NCI-H526 (cell line): ENCODE data around the gene ARHGEF7.
"Not testable (repeated sequence)": the region's sequence is repeated elsewhere in the genome, so short reads cannot be mapped to it uniquely, and the experiment has no call there.

Experiments used
- DNase-seq, 2 experiments: peaks; one replicate each; lab custom pipeline; 2025; lab: John Stamatoyannopoulos, UW

The ARHGEF7 gene

DNA sequence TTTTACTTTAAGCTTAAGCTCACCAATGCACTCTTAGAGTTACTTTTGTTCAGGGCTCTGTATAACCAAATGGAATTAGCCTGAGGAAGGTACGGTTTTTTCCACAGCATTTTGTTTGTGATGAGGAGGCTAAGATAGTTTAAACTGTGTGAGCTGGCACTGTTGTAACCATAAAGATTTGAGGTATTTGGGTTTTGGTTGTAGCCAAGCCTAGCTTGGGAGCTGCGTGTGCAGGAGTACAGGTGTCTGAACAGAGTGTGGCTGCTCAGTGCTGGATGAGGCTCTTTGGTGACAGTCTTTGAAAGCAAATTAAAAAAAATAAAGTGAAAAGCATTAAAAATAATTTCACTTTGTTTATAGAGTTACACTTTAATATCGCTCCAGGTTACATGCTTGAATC lies 56.0 kb downstream of the ARHGEF7 start:
- no peak for DNase-seq

GRCh38 chr13:111171629-111172028 lies 56.5 kb downstream of the ARHGEF7 start:
- DNase-seq: no peak

DNA sequence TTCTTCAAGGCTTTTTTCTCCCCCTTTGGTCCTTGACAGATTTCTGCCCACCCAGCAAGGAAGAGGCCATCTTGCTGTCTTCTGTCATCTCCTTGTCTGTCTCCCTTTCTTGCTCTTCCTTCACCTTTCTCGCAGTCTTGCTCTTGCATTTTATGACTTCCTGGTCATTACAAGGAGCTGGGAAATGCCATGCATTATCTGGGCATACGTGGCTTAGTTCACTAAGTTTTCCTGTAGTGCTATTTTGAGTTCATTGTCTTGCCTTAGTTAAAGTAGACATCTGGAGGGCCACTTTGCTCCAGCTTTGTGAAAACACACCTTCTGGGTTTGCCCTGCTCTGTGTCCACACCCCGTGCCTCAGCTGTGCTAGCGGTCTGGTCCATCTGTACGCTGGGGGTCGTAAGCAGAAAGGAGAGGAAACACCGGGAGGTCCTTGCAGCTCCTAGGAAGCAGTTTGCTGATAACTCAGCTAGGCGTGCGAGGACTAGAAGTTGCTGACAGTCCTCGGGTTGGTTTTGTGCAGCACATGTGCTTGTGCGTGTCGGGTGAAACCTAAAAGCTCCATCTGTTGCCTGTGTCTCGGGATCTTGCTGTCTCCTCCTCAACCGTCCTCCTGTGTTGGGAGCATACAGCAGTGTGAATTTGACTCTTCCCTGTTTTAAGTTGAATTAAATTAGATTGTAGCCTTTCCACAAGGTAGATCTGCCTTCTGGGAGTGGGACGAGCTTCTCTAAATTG lies 59.4 kb downstream of the ARHGEF7 start:
- no peak for DNase-seq

DNA sequence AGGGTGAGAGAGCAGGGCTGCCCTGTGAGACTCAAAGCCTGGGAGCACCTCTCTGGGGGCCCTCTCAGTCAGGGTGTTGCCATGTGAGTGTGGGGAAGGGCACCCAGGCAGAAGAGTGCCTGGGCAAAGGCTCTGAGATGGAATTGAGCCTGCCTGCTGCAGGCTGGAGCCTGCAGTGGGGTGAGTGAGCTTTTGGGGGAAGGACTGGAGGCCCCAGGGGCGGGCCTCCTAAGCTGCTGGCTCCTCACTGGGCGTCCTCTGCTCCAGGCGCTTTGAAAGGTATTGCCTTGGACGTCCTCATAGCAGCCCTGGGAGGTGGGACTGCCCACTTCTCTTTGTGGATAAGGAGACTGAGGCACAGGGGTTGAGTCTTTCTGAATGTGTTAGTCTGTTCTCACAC lies 60.3 kb downstream of the ARHGEF7 start:
- DNase-seq: no peak

GRCh38 chr13:111175935-111176334 lies 60.8 kb downstream of the ARHGEF7 start:
- no peak for DNase-seq

DNA sequence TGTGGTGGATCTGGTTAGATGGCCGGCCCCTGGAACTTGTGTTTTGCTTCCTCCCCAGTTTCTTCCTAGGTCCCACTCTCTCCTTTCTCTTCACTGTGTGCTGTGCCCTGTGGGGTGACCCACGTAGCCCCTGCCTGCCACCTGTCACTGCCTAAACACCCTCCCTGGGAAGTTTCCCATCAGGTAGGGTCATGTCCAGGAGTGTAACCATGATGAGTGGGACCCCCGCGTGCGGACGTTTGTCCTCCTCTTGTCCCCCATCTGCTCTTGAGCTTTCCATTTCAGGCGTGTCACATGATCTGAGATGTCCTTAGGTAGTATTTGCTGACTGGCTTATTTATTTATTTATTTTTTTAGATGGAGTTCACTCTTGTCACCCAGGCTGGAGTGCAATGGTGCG lies 61.3 kb downstream of the ARHGEF7 start:
- no peak for DNase-seq

- DNase-seq: no peak
Observed at GRCh38 chr13:111177081-111177711, 62.1 kb downstream of the ARHGEF7 start.

DNA sequence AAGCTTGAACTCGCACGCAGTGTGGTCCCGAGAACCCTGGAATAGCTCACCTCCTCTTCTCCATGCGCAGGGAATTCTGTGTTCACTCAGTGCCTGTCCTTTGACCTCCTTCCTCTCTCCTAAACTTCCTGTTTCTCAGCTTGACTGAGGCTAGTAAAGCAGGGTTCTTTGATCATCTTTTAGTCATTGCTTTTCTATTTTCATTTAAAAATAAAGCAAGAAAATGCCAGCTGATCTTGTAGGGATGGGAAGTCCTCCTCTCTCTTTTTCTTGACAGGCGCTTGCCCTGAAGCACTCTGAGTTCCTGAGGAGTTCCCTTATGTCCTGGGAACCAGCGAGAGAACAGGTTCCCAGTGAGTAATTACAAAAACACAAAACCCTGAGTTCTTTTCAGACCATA lies 62.8 kb downstream of the ARHGEF7 start:
- DNase-seq: no peak

GRCh38 chr13:111178402-111178801 lies 63.3 kb downstream of the ARHGEF7 start:
- DNase-seq: no peak

- no peak for DNase-seq
Observed at GRCh38 chr13:111179908-111180760, 65.0 kb downstream of the ARHGEF7 start.

GRCh38 chr13:111181977-111182376 lies 66.9 kb downstream of the ARHGEF7 start:
- DNase-seq: no peak

- no peak for DNase-seq
Observed at GRCh38 chr13:111183087-111183645, 68.1 kb downstream of the ARHGEF7 start.

- DNase-seq: no peak
Observed at GRCh38 chr13:111183959-111184358, 68.8 kb downstream of the ARHGEF7 start.

- no peak for DNase-seq
Observed at GRCh38 chr13:111184458-111185401, 69.6 kb downstream of the ARHGEF7 start.

GRCh38 chr13:111186305-111186935 lies 71.3 kb downstream of the ARHGEF7 start:
- DNase-seq: no peak

GRCh38 chr13:111187960-111188541 lies 72.9 kb downstream of the ARHGEF7 start:
- DNase-seq: no peak

DNA sequence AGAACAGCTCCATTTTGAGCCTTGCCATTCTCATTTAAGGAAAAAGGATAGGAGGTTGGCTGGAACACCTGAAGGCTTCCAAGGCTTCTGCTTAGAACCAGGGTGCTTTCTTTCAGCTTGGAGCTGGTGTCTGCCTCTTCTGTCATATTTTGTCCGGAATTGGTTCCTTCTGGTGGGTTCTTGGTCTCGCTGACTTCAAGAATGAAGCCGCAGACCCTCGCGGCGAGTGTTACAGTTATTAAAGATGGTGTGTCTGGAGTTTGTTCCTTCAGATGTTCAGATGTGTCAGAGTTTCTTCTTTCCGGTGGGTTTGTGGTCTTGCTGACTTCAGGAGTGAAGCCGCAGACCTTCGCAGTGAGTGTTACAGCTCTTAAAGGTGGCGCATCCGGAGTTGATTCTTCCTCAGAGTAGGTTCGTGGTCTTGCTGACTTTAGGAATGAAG lies 74.0 kb downstream of the ARHGEF7 start:
- not testable (repeated sequence) for DNase-seq

GRCh38 chr13:111189516-111189915 lies 74.4 kb downstream of the ARHGEF7 start:
- not testable (repeated sequence) for DNase-seq

GRCh38 chr13:111193223-111193622 lies 78.1 kb downstream of the ARHGEF7 start:
- DNase-seq: not testable (repeated sequence)

- DNase-seq: not testable (repeated sequence)
Observed at GRCh38 chr13:111194651-111195050, 79.5 kb downstream of the ARHGEF7 start.
